Measurements from ENCODE around the gene SNED1.

Gene SNED1

GRCh38 chr2:241122376-241123002 lies 124.1 kb downstream of the SNED1 start:
- H3K4me3 ChIP-seq (ENCODE audit: low read length) = no peak overlapping the region
- H3K9me3 ChIP-seq (replicated peaks; ENCODE audit: low read length) = no peaks in the 10 kb centered on the region
- H3K4me1 ChIP-seq (ENCODE audit: control insufficient read depth, insufficient read depth, low read length) = no peaks in the 10 kb centered on the region
- no peaks in the 10 kb centered on the region for H3K27me3 ChIP-seq (ENCODE audit: control insufficient read depth, insufficient read depth, low read length)
- H3K4me2 ChIP-seq (ENCODE audit: low read length) = no peak overlapping the region
- H3K9ac ChIP-seq (ENCODE audit: low read depth, low read length) = no peak overlapping the region
- H3K36me3 ChIP-seq (ENCODE audit: insufficient read depth, low read length) = peaks cover 4% of the 10 kb centered on the region

GRCh38 chr2:241123816-241124536 lies 125.6 kb downstream of the SNED1 start:
- Histone ChIP-seq H3K9ac (ENCODE audit: low read depth, low read length) (no peak overlapping the region), H3K4me1 (ENCODE audit: control insufficient read depth, insufficient read depth, low read length) (no peaks in the 10 kb centered on the region), H3K4me3 (ENCODE audit: low read length) (no peak overlapping the region), H3K4me2 (ENCODE audit: low read length) (no peak overlapping the region), H3K27me3 (ENCODE audit: control insufficient read depth, insufficient read depth, low read length) (no peaks in the 10 kb centered on the region), H3K9me3 (replicated peaks; ENCODE audit: low read length) (no peaks in the 10 kb centered on the region), H3K36me3 (ENCODE audit: insufficient read depth, low read length) (peaks cover 4% of the 10 kb centered on the region)

- Histone ChIP-seq H3K27me3 (ENCODE audit: control insufficient read depth, insufficient read depth, low read length) (no peaks in the 10 kb centered on the region), H3K9me3 (replicated peaks; ENCODE audit: low read length) (no peaks in the 10 kb centered on the region), H3K36me3 (ENCODE audit: insufficient read depth, low read length) (peaks cover 4% of the 10 kb centered on the region), H3K4me3 (ENCODE audit: low read length) (no peak overlapping the region), H3K4me1 (ENCODE audit: control insufficient read depth, insufficient read depth, low read length) (no peaks in the 10 kb centered on the region), H3K4me2 (ENCODE audit: low read length) (no peak overlapping the region), H3K9ac (ENCODE audit: low read depth, low read length) (no peak overlapping the region)
Measured at GRCh38 chr2:241125626-241126025, 127.2 kb downstream of the SNED1 start.

- no peaks in the 10 kb centered on the region for H3K4me1 ChIP-seq (ENCODE audit: control insufficient read depth, insufficient read depth, low read length)
- no peak overlapping the region for H3K4me2 ChIP-seq (ENCODE audit: low read length)
- no peak overlapping the region for H3K4me3 ChIP-seq (ENCODE audit: low read length)
- no peaks in the 10 kb centered on the region for H3K27me3 ChIP-seq (ENCODE audit: control insufficient read depth, insufficient read depth, low read length)
- no peaks in the 10 kb centered on the region for H3K9me3 ChIP-seq (replicated peaks; ENCODE audit: low read length)
- H3K9ac ChIP-seq (ENCODE audit: low read depth, low read length) = no peak overlapping the region
- H3K36me3 ChIP-seq (ENCODE audit: insufficient read depth, low read length) = peaks cover 4% of the 10 kb centered on the region
Measured at GRCh38 chr2:241126201-241126611, 127.8 kb downstream of the SNED1 start.

- Histone ChIP-seq H3K9me3 (replicated peaks; ENCODE audit: low read length) (no peaks in the 10 kb centered on the region), H3K36me3 (ENCODE audit: insufficient read depth, low read length) (peaks cover 4% of the 10 kb centered on the region), H3K4me1 (ENCODE audit: control insufficient read depth, insufficient read depth, low read length) (no peaks in the 10 kb centered on the region), H3K4me2 (ENCODE audit: low read length) (no peak overlapping the region), H3K4me3 (ENCODE audit: low read length) (no peak overlapping the region), H3K27me3 (ENCODE audit: control insufficient read depth, insufficient read depth, low read length) (no peaks in the 10 kb centered on the region), H3K9ac (ENCODE audit: low read depth, low read length) (no peak overlapping the region)
Measured at GRCh38 chr2:241126771-241127202, 128.4 kb downstream of the SNED1 start.

GRCh38 chr2:241128266-241128665 lies 129.8 kb downstream of the SNED1 start:
- Histone ChIP-seq H3K4me2 (ENCODE audit: low read length) (no peak overlapping the region), H3K4me1 (ENCODE audit: control insufficient read depth, insufficient read depth, low read length) (no peaks in the 10 kb centered on the region), H3K4me3 (ENCODE audit: low read length) (no peak overlapping the region), H3K36me3 (ENCODE audit: insufficient read depth, low read length) (peaks cover 4% of the 10 kb centered on the region), H3K9me3 (replicated peaks; ENCODE audit: low read length) (no peaks in the 10 kb centered on the region), H3K27me3 (ENCODE audit: control insufficient read depth, insufficient read depth, low read length) (no peaks in the 10 kb centered on the region), H3K9ac (ENCODE audit: low read depth, low read length) (no peak overlapping the region)

- H3K9ac ChIP-seq (ENCODE audit: low read depth, low read length) = no peak overlapping the region
- H3K9me3 ChIP-seq (replicated peaks; ENCODE audit: low read length) = no peaks in the 10 kb centered on the region
- peaks cover 4% of the 10 kb centered on the region for H3K36me3 ChIP-seq (ENCODE audit: insufficient read depth, low read length)
- H3K4me1 ChIP-seq (ENCODE audit: control insufficient read depth, insufficient read depth, low read length) = no peaks in the 10 kb centered on the region
- H3K27me3 ChIP-seq (ENCODE audit: control insufficient read depth, insufficient read depth, low read length) = no peaks in the 10 kb centered on the region
- H3K4me3 ChIP-seq (ENCODE audit: low read length) = no peak overlapping the region
- no peak overlapping the region for H3K4me2 ChIP-seq (ENCODE audit: low read length)
Measured at GRCh38 chr2:241129086-241129871, 130.9 kb downstream of the SNED1 start.

GRCh38 chr2:241130316-241130715 lies 131.9 kb downstream of the SNED1 start:
- no peaks in the 10 kb centered on the region for H3K4me1 ChIP-seq (ENCODE audit: control insufficient read depth, insufficient read depth, low read length)
- no peak overlapping the region for H3K4me3 ChIP-seq (ENCODE audit: low read length)
- peaks cover 4% of the 10 kb centered on the region for H3K36me3 ChIP-seq (ENCODE audit: insufficient read depth, low read length)
- H3K9me3 ChIP-seq (replicated peaks; ENCODE audit: low read length) = no peaks in the 10 kb centered on the region
- H3K27me3 ChIP-seq (ENCODE audit: control insufficient read depth, insufficient read depth, low read length) = no peaks in the 10 kb centered on the region
- no peak overlapping the region for H3K9ac ChIP-seq (ENCODE audit: low read depth, low read length)
- no peak overlapping the region for H3K4me2 ChIP-seq (ENCODE audit: low read length)

- Histone ChIP-seq H3K27me3 (ENCODE audit: control insufficient read depth, insufficient read depth, low read length) (no peaks in the 10 kb centered on the region), H3K4me3 (ENCODE audit: low read length) (no peak overlapping the region), H3K9me3 (replicated peaks; ENCODE audit: low read length) (no peaks in the 10 kb centered on the region), H3K4me1 (ENCODE audit: control insufficient read depth, insufficient read depth, low read length) (no peaks in the 10 kb centered on the region), H3K36me3 (ENCODE audit: insufficient read depth, low read length) (no peaks in the 10 kb centered on the region), H3K9ac (ENCODE audit: low read depth, low read length) (no peak overlapping the region), H3K4me2 (ENCODE audit: low read length) (no peak overlapping the region)
Measured at GRCh38 chr2:241131531-241131930, 133.1 kb downstream of the SNED1 start.

GRCh38 chr2:241132538-241133435 lies 134.4 kb downstream of the SNED1 start:
- Histone ChIP-seq H3K4me1 (ENCODE audit: control insufficient read depth, insufficient read depth, low read length) (no peaks in the 10 kb centered on the region), H3K9me3 (replicated peaks; ENCODE audit: low read length) (no peaks in the 10 kb centered on the region), H3K27me3 (ENCODE audit: control insufficient read depth, insufficient read depth, low read length) (no peaks in the 10 kb centered on the region), H3K9ac (ENCODE audit: low read depth, low read length) (no peak overlapping the region), H3K4me2 (ENCODE audit: low read length) (no peak overlapping the region), H3K36me3 (ENCODE audit: insufficient read depth, low read length) (no peaks in the 10 kb centered on the region), H3K4me3 (ENCODE audit: low read length) (no peak overlapping the region)

- Histone ChIP-seq H3K36me3 (ENCODE audit: insufficient read depth, low read length) (peaks cover 3% of the 10 kb centered on the region), H3K4me1 (ENCODE audit: control insufficient read depth, insufficient read depth, low read length) (no peaks in the 10 kb centered on the region), H3K9me3 (replicated peaks; ENCODE audit: low read length) (no peaks in the 10 kb centered on the region), H3K4me2 (ENCODE audit: low read length) (no peak overlapping the region), H3K9ac (ENCODE audit: low read depth, low read length) (no peak overlapping the region), H3K4me3 (ENCODE audit: low read length) (no peak overlapping the region), H3K27me3 (ENCODE audit: control insufficient read depth, insufficient read depth, low read length) (no peaks in the 10 kb centered on the region)
Measured at GRCh38 chr2:241133436-241133820, 135.0 kb downstream of the SNED1 start.

Data from skeletal muscle satellite cell (primary cell).